K562 treated with DMSO at 1 percent for 24 hours (cell line): ENCODE results near the gene TNFSF13B. TPM values are rescaled to one million over a fixed set of nuclear protein-coding genes. Genes with fewer than 3 reads are reported as not detected.

ENCODE experiments used
- total RNA-seq: library from RNA; unstranded; fragments of 300-600 nt; gene quantifications from 2 replicates; pipeline ENCODE4 v1.2.3, GENCODE V29; 2022; ENCODE audit warnings: low read depth; ENCODE audit not compliant: insufficient read depth

TNFSF13B gene, protein sequence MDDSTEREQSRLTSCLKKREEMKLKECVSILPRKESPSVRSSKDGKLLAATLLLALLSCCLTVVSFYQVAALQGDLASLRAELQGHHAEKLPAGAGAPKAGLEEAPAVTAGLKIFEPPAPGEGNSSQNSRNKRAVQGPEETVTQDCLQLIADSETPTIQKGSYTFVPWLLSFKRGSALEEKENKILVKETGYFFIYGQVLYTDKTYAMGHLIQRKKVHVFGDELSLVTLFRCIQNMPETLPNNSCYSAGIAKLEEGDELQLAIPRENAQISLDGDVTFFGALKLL
- total RNA-seq = 0.73 TPM in 1 of 2 replicates, not detected in the other

DNA sequence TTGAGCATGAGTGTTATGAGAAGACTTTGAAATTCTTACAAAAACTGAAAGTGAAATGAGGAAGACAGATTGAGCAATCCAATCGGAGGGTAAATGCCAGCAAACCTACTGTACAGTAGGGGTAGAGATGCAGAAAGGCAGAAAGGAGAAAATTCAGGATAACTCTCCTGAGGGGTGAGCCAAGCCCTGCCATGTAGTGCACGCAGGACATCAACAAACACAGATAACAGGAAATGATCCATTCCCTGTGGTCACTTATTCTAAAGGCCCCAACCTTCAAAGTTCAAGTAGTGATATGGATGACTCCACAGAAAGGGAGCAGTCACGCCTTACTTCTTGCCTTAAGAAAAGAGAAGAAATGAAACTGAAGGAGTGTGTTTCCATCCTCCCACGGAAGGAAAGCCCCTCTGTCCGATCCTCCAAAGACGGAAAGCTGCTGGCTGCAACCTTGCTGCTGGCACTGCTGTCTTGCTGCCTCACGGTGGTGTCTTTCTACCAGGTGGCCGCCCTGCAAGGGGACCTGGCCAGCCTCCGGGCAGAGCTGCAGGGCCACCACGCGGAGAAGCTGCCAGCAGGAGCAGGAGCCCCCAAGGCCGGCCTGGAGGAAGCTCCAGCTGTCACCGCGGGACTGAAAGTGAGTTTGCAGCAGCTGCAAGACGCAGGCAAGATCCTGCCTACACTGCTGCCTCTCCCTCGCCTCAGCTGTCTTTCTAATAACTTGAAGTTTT lies at the start of gene TNFSF13B:
TNFSF13B (plus strand) TSS at position 118 of the 728 bp plus-strand sequence; CDS start at position 296, 178 bp downstream.

Other genes starting within 250 kb of the TNFSF13B start
- gene LIG4, start 54.2 kb upstream of the TNFSF13B start, total RNA-seq = 2.4 and 3.0 TPM in 2 replicates
- 2.5 and 2.8 TPM in 2 replicates for gene ABHD13, start 51.3 kb upstream of the TNFSF13B start, total RNA-seq